ENCODE results near the gene EGFL8. TPM values are rescaled to one million over a fixed set of nuclear protein-coding genes. Genes with fewer than 3 reads are reported as not detected.

EGFL8 gene
- total and polyA plus RNA-seq, 9 of the 15 experiments (the other 6 are each of a cell fraction or from before 2014, with no cell fraction given), result 2.2 to 47.4 (median 14.2) TPM

- peak; percentile 85 for TF ChIP-seq REST (IDR thresholded peaks at IDR 0.05; ENCODE audit: borderline replicate concordance)
- 0 out of 2 replicates have a peak, but pooled peaks have one; percentile 5 for TF ChIP-seq REST (CRISPR knock-in tag; IDR thresholded peaks at IDR 0.05; ENCODE audit: low read depth)
- no peak for TF ChIP-seq FOXO4 (CRISPR knock-in tag; IDR thresholded peaks at IDR 0.05)
- no peak for TF ChIP-seq BCL6 (CRISPR knock-in tag; IDR thresholded peaks at IDR 0.05)
- TF ChIP-seq ZNF449 (CRISPR knock-in tag; IDR thresholded peaks at IDR 0.05), result no peak
- TF ChIP-seq HDAC2 (IDR thresholded peaks at IDR 0.05), result peak; percentile 11; the same call in 1 of the 2 replicates
- no peak for TF ChIP-seq SRF (CRISPR knock-in tag; IDR thresholded peaks at IDR 0.05)
- TF ChIP-seq RAD21 (CRISPR knock-in tag; conservative IDR thresholded peaks at IDR 0.05 in 1 of 2, IDR thresholded peaks at IDR 0.05 in 1 of 2), result peak in 1 of 2 experiments; percentile 26; a peak in 3 of 4 replicates
- TF ChIP-seq SIN3A (IDR thresholded peaks at IDR 0.05; ENCODE audit: borderline replicate concordance in 2 of 2, control insufficient read depth in 1 of 2, low read depth in 2 of 2, low read length in 2 of 2), result peak in 1 of 2 experiments; percentile 83; a peak in 2 of 4 replicates
- TF ChIP-seq SMAD4 (CRISPR knock-in tag; conservative IDR thresholded peaks at IDR 0.05), result peak; percentile 12; the same call in 1 of the 2 replicates
- TF ChIP-seq EGR1 (conservative IDR thresholded peaks at IDR 0.05), result peak; percentile 63
- TF ChIP-seq POU5F1 (IDR thresholded peaks at IDR 0.05; ENCODE audit: borderline replicate concordance, low read depth, low read length, partially characterized antibody), result peak; percentile 85
- TF ChIP-seq BCOR (IDR thresholded peaks at IDR 0.05), result no peak
- 0 out of 2 replicates have a peak, but pooled peaks have one; percentile 19 for TF ChIP-seq ZNF766 (CRISPR knock-in tag; conservative IDR thresholded peaks at IDR 0.05)
- TF ChIP-seq MECOM (CRISPR knock-in tag; IDR thresholded peaks at IDR 0.05), result no peak
- no peak for TF ChIP-seq SNAPC5 (CRISPR knock-in tag; IDR thresholded peaks at IDR 0.05)
Measured at GRCh38 chr6:32129297-32130088, 34.9 kb upstream of the EGFL8 start (continued).

Data from K562 (cell line).